ACC112 (cell line): ENCODE measurements around the gene FLT1.

Experiments
- H2AFZ ChIP-seq: fragments of 200-600 bp; sonication (generic); one replicate; pipeline ENCODE4 v1.6.0; 2017; ENCODE audit warnings: antibody characterized with exemption, low read length; ENCODE audit not compliant: unreplicated experiment
- H3K27ac ChIP-seq: fragments of 200-600 bp; sonication (generic); 2 replicates; pipeline ENCODE4 v1.5.1; 2014; ENCODE audit warnings: low read depth, mild to moderate bottlenecking, antibody characterized with exemption, low read length, moderate library complexity
- H3K27me3 ChIP-seq: fragments of 200-600 bp; sonication (generic); 2 replicates; pipeline ENCODE4 v1.6.1; 2014; ENCODE audit warnings: mild to moderate bottlenecking, antibody characterized with exemption, low read length, moderate library complexity, mixed read lengths; ENCODE audit not compliant: insufficient read depth
- H3K36me3 ChIP-seq: fragments of 200-600 bp; sonication (generic); 2 replicates; pipeline ENCODE4 v1.6.1; 2016; ENCODE audit warnings: mild to moderate bottlenecking, antibody characterized with exemption, low read length, moderate library complexity, mixed read lengths; ENCODE audit not compliant: insufficient read depth
- H3K4me1 ChIP-seq: fragments of 200-600 bp; sonication (generic); one replicate; pipeline ENCODE4 v1.6.1; 2016; ENCODE audit warnings: low read length, mixed read lengths; ENCODE audit not compliant: insufficient read depth, unreplicated experiment, control insufficient read depth
- H3K4me3 ChIP-seq: fragments of 200-600 bp; sonication (generic); 2 replicates; pipeline ENCODE4 v1.5.1; 2014; ENCODE audit warnings: mild to moderate bottlenecking, low read depth, low read length
- H3K79me2 ChIP-seq: fragments of 200-600 bp; sonication (generic); one replicate; pipeline ENCODE4 v1.6.0; 2016; ENCODE audit warnings: low read length; ENCODE audit not compliant: control insufficient read depth, unreplicated experiment, insufficient read depth

The FLT1 gene

GRCh38 chr13:28528848-28529247 lies 33.9 kb upstream of the FLT1 start:
- Histone ChIP-seq H3K36me3 (no peaks in the 10 kb centered on the region), H3K4me3 (no peak overlapping the region), H3K27ac (no peak overlapping the region), H3K79me2 (no peaks in the 10 kb centered on the region), H3K4me1 (peaks cover 10% of the 10 kb centered on the region), H3K27me3 (peaks cover 61% of the 10 kb centered on the region), H2AFZ (no peak overlapping the region)

DNA sequence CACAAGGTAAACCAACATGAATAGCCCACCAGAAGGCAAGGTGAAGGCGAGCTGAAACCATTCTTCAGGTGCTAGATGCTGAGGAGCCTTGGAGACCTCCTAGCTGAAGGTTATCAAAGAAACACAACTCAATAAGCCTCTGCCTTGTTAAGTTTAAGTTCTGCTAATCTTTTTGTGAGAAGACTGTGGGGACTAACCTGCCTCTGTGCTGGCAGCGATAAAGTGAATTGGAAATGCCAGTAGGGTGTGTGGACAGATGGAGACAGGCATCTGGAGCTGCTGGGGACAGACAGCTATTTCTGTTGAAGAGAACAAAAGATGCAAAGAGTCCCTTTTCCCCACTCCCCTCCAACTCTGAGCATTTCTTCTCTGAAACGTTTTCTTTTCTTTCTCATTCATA lies 33.5 kb upstream of the FLT1 start:
- H3K4me1 ChIP-seq = peaks cover 10% of the 10 kb centered on the region
- H2AFZ ChIP-seq = no peak overlapping the region
- no peak overlapping the region for H3K27ac ChIP-seq
- no peaks in the 10 kb centered on the region for H3K79me2 ChIP-seq
- H3K36me3 ChIP-seq = no peaks in the 10 kb centered on the region
- H3K27me3 ChIP-seq = peaks cover 57% of the 10 kb centered on the region
- no peak overlapping the region for H3K4me3 ChIP-seq

DNA sequence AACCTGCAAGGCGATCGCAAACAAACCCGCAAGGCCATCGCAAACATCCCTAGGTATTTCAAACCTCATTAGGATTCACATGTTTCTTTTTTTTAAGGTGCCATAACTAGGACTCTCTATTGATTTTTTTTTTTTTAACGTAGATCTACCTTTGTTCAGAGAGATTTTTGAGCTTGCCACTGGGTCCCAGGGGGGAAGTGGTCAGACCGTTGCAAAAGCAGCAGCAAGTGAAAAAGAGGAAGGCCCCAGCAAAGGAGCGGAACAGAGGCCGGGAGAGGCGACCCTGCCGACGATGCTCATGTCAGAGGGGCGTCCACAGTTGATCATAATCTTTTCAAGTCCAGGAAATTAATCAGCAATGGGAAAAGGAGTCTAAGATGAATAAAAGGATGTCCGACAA lies 32.7 kb upstream of the FLT1 start:
- peaks cover 49% of the 10 kb centered on the region for H3K27me3 ChIP-seq
- no peaks in the 10 kb centered on the region for H3K79me2 ChIP-seq
- H3K27ac ChIP-seq = no peak overlapping the region
- H2AFZ ChIP-seq = no peak overlapping the region
- H3K4me1 ChIP-seq = peaks cover 10% of the 10 kb centered on the region
- no peak overlapping the region for H3K4me3 ChIP-seq
- no peaks in the 10 kb centered on the region for H3K36me3 ChIP-seq

- no peaks in the 10 kb centered on the region for H3K79me2 ChIP-seq
- peaks cover 10% of the 10 kb centered on the region for H3K4me1 ChIP-seq
- no peaks in the 10 kb centered on the region for H3K36me3 ChIP-seq
- H3K27me3 ChIP-seq = peaks cover 43% of the 10 kb centered on the region
- no peak overlapping the region for H3K4me3 ChIP-seq
- no peak overlapping the region for H2AFZ ChIP-seq
- H3K27ac ChIP-seq = no peak overlapping the region
Observed at GRCh38 chr13:28526876-28527275, 31.9 kb upstream of the FLT1 start.

GRCh38 chr13:28522871-28523270 lies 27.9 kb upstream of the FLT1 start:
- Histone ChIP-seq H2AFZ (no peak overlapping the region), H3K36me3 (no peaks in the 10 kb centered on the region), H3K79me2 (no peaks in the 10 kb centered on the region), H3K4me1 (no peaks in the 10 kb centered on the region), H3K27me3 (peaks cover 28% of the 10 kb centered on the region), H3K4me3 (no peak overlapping the region), H3K27ac (no peak overlapping the region)

GRCh38 chr13:28513745-28514144 lies 18.8 kb upstream of the FLT1 start:
- no peaks in the 10 kb centered on the region for H3K79me2 ChIP-seq
- no peaks in the 10 kb centered on the region for H3K36me3 ChIP-seq
- peaks cover 20% of the 10 kb centered on the region for H3K27me3 ChIP-seq
- no peaks in the 10 kb centered on the region for H3K4me1 ChIP-seq
- no peak overlapping the region for H2AFZ ChIP-seq
- no peak overlapping the region for H3K27ac ChIP-seq
- H3K4me3 ChIP-seq = no peak overlapping the region

DNA sequence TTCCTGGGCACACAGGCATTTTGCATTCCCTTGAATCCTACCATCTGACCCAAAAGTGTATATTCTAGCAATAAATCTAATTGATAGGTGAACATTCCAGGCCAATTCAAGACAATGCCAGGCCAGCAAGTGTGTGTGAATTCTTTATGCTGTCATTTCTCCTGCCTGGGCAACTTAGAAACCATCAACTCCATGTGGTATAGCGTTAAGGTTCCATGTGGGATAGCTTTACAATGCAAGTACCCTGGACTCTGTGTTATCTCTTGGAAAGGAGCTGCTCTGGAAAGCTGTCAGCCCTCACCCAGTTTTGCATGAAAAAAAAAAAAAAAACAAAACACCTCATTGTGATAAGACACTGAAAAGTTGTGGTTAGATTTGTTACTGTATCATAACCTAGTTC lies 15.6 kb upstream of the FLT1 start:
- H3K27ac ChIP-seq = no peak overlapping the region
- no peaks in the 10 kb centered on the region for H3K36me3 ChIP-seq
- H3K4me3 ChIP-seq = no peak overlapping the region
- H3K27me3 ChIP-seq = peaks cover 7% of the 10 kb centered on the region
- no peaks in the 10 kb centered on the region for H3K4me1 ChIP-seq
- H2AFZ ChIP-seq = no peak overlapping the region
- H3K79me2 ChIP-seq = no peaks in the 10 kb centered on the region

DNA sequence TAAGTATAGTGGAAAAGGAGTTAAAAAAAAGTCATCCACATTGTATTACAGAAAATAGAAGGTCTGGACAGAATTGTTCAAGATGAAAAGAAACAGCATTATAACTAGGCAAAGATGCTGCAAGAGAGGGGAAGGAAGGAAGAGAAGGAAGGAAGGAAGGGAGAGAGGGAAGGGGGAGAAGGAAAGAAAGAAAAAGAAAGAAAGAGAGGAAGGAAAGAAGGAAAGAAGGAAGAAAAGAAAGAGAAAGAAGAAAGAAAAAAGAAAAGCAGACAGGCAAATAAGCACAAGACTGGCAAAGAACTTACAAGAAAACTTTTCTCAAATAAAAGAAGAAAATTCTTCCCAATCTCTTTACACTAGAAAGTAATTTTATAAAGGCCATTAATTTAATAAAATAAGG lies 15.1 kb upstream of the FLT1 start:
- H3K27ac ChIP-seq = no peak overlapping the region
- H3K79me2 ChIP-seq = no peaks in the 10 kb centered on the region

GRCh38 chr13:28505543-28506135 lies 10.7 kb upstream of the FLT1 start:
- no peaks in the 10 kb centered on the region for H3K27me3 ChIP-seq
- no peak overlapping the region for H3K4me3 ChIP-seq
- no peaks in the 10 kb centered on the region for H3K4me1 ChIP-seq
- H3K27ac ChIP-seq = no peak overlapping the region
- H3K79me2 ChIP-seq = no peaks in the 10 kb centered on the region
- H3K36me3 ChIP-seq = no peaks in the 10 kb centered on the region
- no peak overlapping the region for H2AFZ ChIP-seq

More for the DNA sequence above, 15.1 kb upstream of the FLT1 start:
- no peaks in the 10 kb centered on the region for H3K36me3 ChIP-seq
- no peak overlapping the region for H3K4me3 ChIP-seq
- H3K4me1 ChIP-seq = no peaks in the 10 kb centered on the region
- H3K27me3 ChIP-seq = peaks cover 7% of the 10 kb centered on the region
- H2AFZ ChIP-seq = no peak overlapping the region

DNA sequence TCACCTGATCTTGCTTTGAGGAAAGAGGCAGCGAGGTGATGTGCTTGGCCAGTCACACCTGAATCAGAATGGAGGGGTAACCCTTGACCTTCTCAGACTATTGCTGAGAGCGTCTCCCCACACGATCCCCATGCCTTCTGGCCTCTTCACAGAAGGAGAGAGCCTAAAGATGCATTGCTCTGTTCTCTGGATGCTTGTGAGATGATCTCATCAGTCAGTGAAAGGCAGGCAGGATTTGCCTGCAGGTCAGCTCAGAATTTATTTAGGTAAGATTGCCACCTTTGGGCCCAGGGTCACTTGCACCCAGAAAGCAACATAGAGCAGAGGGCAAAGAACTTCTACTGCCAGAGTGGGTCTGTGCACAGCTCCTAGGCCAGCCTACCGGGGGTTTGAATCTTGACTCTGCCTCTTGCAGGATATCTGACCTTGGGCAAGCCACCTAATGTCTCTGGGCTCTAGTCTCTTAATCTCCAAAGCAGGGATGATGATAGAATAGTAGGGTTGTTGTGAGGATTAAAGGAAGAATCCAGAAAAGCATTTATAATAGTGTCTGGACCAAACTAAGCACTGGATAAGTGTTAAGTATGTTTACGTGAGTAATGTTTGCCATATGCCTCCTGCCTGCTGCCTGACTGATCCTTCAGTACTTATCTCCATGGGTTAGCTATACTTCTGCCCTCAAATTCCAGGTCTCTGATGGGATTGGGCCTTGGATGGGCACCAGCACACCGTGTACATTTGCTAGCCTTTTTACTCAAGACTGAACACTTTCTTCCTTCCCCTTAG lies 8.4 kb upstream of the FLT1 start:
- Histone ChIP-seq H3K36me3 (no peaks in the 10 kb centered on the region), H3K27ac (no peak overlapping the region), H3K27me3 (no peaks in the 10 kb centered on the region), H3K79me2 (no peaks in the 10 kb centered on the region), H2AFZ (no peak overlapping the region), H3K4me1 (no peaks in the 10 kb centered on the region), H3K4me3 (no peak overlapping the region)

DNA sequence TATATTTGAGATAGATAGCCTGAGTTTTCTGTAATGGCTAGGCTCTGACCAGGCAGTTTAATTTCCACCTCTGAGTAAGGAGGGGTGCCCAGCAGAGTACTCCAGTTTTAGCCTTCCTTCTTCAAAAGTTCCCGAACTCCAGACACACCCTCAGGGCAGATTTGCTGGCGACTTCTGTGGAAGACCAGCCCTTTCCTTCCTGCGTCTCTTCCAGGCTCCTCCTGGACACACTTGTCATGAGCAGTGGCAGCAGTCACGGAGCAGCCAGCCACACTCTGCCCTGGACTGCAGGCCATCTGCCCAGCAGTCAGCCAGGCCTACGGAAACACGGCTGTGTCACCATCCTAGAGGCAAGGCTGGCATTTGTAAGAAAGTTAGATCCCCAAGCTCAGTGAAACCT lies 6.6 kb upstream of the FLT1 start:
- H2AFZ ChIP-seq = no peak overlapping the region
- no peaks in the 10 kb centered on the region for H3K4me1 ChIP-seq
- no peaks in the 10 kb centered on the region for H3K36me3 ChIP-seq
- H3K79me2 ChIP-seq = no peaks in the 10 kb centered on the region
- no peak overlapping the region for H3K27ac ChIP-seq
- peaks cover 11% of the 10 kb centered on the region for H3K27me3 ChIP-seq
- no peak overlapping the region for H3K4me3 ChIP-seq
